HG03565 (cell line): ENCODE measurements around the gene TIAL1.
"Not testable (repeated sequence)": the region's sequence is repeated elsewhere in the genome, so short reads cannot be mapped to it uniquely, and the experiment has no call there.

ENCODE experiments used
- ATAC-seq: cut with Tn5 transposase; IDR thresholded peaks from one replicate; pipeline ENCODE4 v1.9.1; 2021; ENCODE audit warnings: mild to moderate bottlenecking, moderate library complexity; ENCODE audit not compliant: unreplicated experiment

TIAL1 gene

GRCh38 chr10:119532791-119533190 is 64.0 kb downstream of the TIAL1 start:
- ATAC-seq = not testable (repeated sequence)

GRCh38 chr10:119532251-119532650 is 64.5 kb downstream of the TIAL1 start:
- not testable (repeated sequence) for ATAC-seq

- no peak for ATAC-seq
Observed at GRCh38 chr10:119531067-119531466, 65.7 kb downstream of the TIAL1 start.

GRCh38 chr10:119528663-119529237 is 68.0 kb downstream of the TIAL1 start:
- ATAC-seq = not testable (repeated sequence)

DNA sequence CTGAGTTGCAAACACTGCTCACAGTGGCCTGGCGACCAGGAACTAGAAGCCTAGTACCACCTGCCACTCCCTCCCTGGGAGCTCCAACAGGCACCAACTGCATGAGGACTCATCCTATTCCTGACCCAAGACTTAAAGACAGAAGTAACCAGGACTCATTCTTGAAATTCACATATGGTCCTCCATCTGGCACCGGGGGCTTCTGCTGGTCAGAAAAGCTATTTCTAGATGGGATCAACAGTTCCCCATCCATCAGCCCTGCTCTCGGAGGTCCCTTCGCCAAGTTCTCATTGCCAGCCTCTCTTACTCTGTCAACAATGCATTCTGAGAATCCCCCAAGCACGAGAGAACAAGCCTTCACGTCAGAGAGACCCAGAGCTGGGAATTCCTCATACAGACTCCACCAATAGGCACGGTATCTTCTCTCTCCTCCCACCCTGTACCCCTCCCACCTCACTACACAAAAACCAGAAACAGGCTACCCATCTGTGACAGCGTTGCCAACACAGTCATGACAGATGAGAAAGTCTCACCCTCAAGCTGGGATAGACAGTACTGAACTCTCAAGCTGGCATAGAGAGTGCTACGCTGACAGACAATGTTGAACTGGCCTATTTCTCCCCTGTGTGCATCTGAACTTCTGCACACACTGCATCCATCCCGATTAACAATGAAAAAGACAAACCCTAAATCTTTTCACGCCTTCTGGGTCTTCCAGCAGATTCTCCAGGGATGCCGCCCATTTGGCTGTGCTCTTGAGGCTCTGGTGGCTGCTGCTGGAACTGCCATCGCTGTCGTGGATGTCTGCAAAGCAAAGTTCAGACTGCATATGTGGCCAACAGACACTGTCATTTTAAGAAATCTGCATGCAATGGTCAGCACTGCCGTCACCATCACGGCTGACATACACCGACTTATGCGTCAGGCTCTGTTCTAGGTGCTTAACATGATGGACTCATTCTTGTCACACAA is 69.9 kb downstream of the TIAL1 start:
- no peak for ATAC-seq

GRCh38 chr10:119526149-119526548 is 70.6 kb downstream of the TIAL1 start:
- no peak for ATAC-seq

DNA sequence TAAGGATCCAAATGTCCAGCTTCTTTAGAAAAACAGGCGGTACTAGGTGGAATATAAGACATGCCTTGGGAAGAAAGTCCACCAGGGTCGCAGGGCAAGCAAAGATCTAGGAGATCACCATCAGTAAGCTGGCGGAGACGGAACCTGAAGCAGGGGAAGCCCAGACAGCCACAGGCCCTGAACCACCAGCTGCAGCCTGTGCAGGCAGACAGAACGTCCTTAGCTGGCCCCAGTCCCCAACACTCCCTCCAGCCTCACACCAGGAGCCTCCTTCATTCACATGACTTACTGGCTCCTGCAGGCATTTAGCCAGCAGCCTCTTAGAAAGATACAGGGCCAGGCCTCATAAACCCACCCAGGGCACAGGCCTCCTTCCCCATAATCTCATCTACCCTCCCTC is 71.6 kb downstream of the TIAL1 start:
- ATAC-seq = no peak

DNA sequence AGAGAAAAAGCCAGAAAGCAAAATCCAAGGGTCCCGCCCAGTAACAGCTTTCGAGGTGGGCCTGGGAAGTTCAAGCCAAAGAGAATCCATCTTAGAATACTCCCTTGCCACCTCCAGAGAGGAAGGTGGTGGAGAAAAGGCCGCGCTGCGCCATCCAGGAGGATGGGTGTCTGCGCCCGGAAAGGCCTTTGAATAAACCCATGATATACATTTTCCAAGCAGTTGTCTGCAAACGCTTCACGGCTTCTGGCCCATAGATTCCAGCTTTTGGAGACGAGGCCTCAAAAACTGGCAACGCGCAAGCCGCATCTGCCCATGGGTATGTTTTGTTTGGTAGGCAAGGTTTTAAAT is 72.1 kb downstream of the TIAL1 start:
- ATAC-seq = no peak

GRCh38 chr10:119523895-119524719 is 72.7 kb downstream of the TIAL1 start:
- no peak for ATAC-seq
